ENCODE data around the gene NACC2. TPM values are rescaled to one million over a fixed set of nuclear protein-coding genes. Genes with fewer than 3 reads are reported as not detected.
A peak's percentile ranks its signal among the peaks of the same experiment; 100 is the strongest.
"Not testable (repeated sequence)": the region's sequence is repeated elsewhere in the genome, so short reads cannot be mapped to it uniquely, and the experiment has no call there.

The NACC2 gene
- total and polyA plus RNA-seq, 8 donors: 4.1 to 69.2 (median 10.0) TPM

DNA sequence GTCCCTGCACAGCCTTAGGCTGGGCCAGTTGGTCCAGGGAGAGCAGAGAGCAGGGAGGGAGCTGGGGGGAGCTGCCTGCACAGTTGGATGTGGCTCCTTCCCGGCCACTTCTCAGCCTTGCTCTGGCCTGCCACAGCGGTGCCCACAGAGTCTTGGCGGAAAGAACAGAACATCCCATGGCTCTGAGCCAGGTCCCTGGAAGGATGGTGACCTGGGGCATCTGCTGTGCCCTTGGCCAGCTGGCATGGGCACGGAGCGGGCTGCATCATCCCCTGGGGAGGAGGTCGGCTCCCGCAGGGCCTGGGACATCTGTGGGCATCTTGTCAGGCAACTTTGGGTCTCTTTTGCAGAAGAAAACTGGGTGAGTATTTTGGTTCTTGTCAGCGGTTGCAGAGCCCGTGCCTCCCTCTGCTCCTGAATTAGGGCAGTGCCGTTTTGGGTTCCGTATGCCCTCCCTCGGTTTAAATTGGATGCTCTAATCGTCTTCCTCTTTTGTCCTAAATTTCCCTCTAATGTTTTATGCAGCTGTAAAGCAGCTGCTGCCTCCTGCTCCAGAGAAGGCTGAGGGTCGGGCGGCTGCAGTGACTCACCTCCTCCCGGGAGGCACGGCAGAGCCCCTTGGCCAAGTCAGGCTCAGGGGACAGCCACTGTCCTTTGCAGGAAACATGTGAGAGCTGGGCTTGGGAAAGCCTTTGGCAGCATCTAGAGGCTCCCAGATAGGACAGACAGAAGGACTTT is 10.5 kb upstream of the NACC2 start:
- intact Hi-C loops (cut with DNase I; ENCODE audit: low total_unique reads): no loop called here
- Histone ChIP-seq H3K9me3 (no peaks in the 10 kb centered on the region), H3K27me3 (peaks cover 0 to 17% (median 0%) of the 10 kb centered on the region in 3 donors), H3K4me3 (no peak overlapping the region), H3K27ac (peak overlapping the region in 4 of 5 donors; percentile 47 to 89 (median 74)), H3K4me1 (peaks cover 52 to 76% (median 72%) of the 10 kb centered on the region in 4 donors), H3K36me3 (no peaks in the 10 kb centered on the region)
- peak in 1 of 2 donors; percentile 67 for DNase-seq
- 55 to 70% (median 65%) methylated on average over 11 to 17 of the region's 17 CpGs for WGBS, 5 donors
- TF ChIP-seq POLR2AphosphoS5 (IDR thresholded peaks at IDR 0.05): peak in 1 of 3 donors; percentile 32
- TF ChIP-seq EP300 (IDR thresholded peaks at IDR 0.05): no peak

DNA sequence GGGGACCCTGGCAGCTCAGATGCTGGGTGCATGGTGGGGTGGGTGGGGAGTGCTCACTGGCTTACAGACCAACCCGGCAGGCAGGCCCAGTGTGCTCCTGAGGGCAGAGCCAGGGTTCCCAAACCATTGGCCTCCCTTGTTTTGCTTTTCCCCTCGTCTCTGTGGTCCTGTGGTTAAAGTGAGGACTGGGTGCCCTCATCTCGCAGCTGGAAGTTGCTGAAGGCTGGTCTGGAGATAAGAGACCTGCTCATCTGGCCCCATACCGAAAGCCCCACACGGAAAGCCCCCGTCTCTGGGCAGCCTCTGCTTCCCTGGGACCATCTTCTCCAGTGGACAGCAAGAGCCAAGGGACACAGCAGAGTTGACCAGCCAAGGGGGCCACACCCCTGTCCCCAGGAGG is 9.8 kb upstream of the NACC2 start:
- intact Hi-C loops (cut with DNase I; ENCODE audit: low total_unique reads): no loop called here
- 54 to 88% (median 76%) methylated on average over 2 to 6 of the region's 6 CpGs for WGBS, 5 donors
- DNase-seq: no peak
- Histone ChIP-seq H3K4me1 (peaks cover 46 to 72% (median 65%) of the 10 kb centered on the region in 4 donors), H3K4me3 (no peak overlapping the region), H3K9me3 (no peaks in the 10 kb centered on the region), H3K36me3 (no peaks in the 10 kb centered on the region), H3K27ac (peak overlapping the region in 1 of 5 donors; percentile 83), H3K27me3 (peaks cover 0 to 23% (median 0%) of the 10 kb centered on the region in 3 donors)
- no peak for TF ChIP-seq POLR2AphosphoS5 (IDR thresholded peaks at IDR 0.05)
- TF ChIP-seq EP300 (IDR thresholded peaks at IDR 0.05): no peak

DNA sequence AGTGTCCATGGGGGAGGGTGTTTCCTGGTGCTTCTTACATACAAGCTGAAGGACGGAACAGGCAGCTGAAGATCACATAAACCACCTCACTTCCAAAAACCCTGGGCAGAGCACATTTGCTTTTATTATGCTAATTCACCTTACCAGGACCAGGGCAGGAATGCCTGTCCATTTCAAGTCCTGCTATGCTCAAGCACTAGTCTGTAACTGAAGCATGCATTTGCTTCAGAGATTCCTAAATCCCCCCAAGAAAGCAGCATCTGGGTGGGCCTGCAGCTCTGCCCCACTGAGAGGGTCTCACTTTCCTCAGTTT is 9.4 kb upstream of the NACC2 start:
- Histone ChIP-seq H3K4me1 (peaks cover 42 to 68% (median 61%) of the 10 kb centered on the region in 4 donors), H3K27ac (no peak overlapping the region), H3K27me3 (peaks cover 0 to 26% (median 0%) of the 10 kb centered on the region in 3 donors), H3K4me3 (no peak overlapping the region), H3K36me3 (no peaks in the 10 kb centered on the region), H3K9me3 (no peaks in the 10 kb centered on the region)
- no peak for TF ChIP-seq EP300 (IDR thresholded peaks at IDR 0.05)
- TF ChIP-seq, protein P1, sequence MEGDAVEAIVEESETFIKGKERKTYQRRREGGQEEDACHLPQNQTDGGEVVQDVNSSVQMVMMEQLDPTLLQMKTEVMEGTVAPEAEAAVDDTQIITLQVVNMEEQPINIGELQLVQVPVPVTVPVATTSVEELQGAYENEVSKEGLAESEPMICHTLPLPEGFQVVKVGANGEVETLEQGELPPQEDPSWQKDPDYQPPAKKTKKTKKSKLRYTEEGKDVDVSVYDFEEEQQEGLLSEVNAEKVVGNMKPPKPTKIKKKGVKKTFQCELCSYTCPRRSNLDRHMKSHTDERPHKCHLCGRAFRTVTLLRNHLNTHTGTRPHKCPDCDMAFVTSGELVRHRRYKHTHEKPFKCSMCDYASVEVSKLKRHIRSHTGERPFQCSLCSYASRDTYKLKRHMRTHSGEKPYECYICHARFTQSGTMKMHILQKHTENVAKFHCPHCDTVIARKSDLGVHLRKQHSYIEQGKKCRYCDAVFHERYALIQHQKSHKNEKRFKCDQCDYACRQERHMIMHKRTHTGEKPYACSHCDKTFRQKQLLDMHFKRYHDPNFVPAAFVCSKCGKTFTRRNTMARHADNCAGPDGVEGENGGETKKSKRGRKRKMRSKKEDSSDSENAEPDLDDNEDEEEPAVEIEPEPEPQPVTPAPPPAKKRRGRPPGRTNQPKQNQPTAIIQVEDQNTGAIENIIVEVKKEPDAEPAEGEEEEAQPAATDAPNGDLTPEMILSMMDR (IDR thresholded peaks at IDR 0.05): no peak
- no peak for TF ChIP-seq POLR2AphosphoS5 (IDR thresholded peaks at IDR 0.05)
- TF ChIP-seq POLR2A (IDR thresholded peaks at IDR 0.05): no peak
- intact Hi-C loops (cut with DNase I; ENCODE audit: low total_unique reads): no loop called here
- no peak for DNase-seq
- WGBS, 5 donors: 34 to 50% (median 50%) methylated on average over 1 of the region's 1 CpG

DNA sequence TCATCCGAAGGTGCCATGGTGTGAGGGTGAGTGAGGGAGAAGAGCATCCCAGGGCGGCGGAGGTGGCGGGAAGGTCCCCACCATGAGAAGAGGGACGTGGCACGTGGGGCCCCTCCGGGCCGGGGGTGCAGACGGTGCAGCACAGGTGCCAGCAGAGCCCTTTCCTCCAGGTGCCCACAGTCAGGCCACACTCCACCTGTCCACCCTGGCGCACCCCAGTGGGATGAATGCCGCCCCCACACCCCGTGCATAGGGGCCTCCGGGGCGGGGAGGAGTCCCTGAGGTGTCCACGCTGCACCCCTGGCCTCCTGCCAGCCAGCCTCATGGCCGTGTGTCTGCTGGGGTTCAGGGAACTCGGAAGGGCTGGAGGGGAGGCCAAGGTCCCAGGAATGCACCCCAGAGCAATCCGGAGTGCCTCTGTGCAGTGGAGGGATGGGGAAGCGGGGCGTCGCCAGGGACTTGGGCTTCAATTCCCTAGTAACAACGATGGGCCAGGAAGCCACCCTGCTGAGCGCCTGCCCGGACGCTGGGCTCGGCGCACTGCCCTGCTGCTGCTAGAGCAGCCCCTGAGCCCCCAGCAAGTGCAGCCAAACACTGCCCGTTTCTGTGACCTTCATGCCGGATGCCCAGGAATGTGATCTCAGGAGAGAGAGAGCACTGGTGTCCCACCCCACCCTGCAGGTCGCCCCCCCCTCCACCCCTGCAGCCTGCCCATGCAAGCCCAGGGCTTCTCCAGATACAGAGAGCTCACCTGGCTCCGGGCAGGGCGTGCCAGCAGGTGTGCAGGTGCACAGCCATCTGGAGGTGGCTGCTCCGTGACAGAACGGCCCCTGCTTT is 8.8 kb upstream of the NACC2 start:
- H3K36me3 ChIP-seq: no peaks in the 10 kb centered on the region

DNA sequence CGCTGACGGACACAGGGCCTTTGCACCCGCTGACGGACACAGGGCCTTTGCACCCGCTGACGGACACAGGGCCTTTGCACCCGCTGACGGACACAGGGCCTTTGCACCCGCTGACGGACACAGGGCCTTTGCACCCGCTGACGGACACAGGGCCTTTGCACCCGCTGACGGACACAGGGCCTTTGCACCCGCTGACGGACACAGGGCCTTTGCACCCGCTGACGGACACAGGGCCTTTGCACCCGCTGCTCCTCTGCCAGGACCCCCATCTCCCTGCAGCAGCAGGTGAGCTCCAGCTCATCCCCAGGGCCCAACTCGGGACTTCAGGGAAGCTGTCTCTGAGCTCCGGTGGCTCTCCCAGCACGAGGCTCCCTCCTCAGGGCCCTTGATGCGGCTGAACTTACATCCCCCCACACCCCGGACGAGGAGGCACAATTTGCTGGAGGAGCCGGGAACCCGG is 6.6 kb upstream of the NACC2 start:
- H3K27ac ChIP-seq; intact Hi-C loops (cut with DNase I; ENCODE audit: low total_unique reads); H3K9me3 ChIP-seq; H3K36me3 ChIP-seq; H3K4me3 ChIP-seq; DNase-seq: not testable (repeated sequence)
- peaks cover 0 to 39% (median 0%) of the 10 kb centered on the region in 3 donors for H3K27me3 ChIP-seq
- peaks cover 15 to 49% (median 35%) of the 10 kb centered on the region in 4 donors for H3K4me1 ChIP-seq
- WGBS, 5 donors: 73 to 94% (median 92%) methylated on average over 3 to 13 of the region's 27 CpGs

More for the DNA sequence above, 8.8 kb upstream of the NACC2 start:
- H3K4me1 ChIP-seq: peaks cover 37 to 67% (median 55%) of the 10 kb centered on the region in 4 donors
- intact Hi-C loops (cut with DNase I; ENCODE audit: low total_unique reads): no loop called here
- H3K27me3 ChIP-seq: peaks cover 0 to 32% (median 0%) of the 10 kb centered on the region in 3 donors
- H3K27ac ChIP-seq: no peak overlapping the region
- no peaks in the 10 kb centered on the region for H3K9me3 ChIP-seq
- peak in 1 of 2 donors; percentile 37 for DNase-seq
- TF ChIP-seq, protein P1 (IDR thresholded peaks at IDR 0.05): no peak
- TF ChIP-seq EP300 (IDR thresholded peaks at IDR 0.05): no peak
- TF ChIP-seq POLR2AphosphoS5 (IDR thresholded peaks at IDR 0.05): no peak
- TF ChIP-seq POLR2A (IDR thresholded peaks at IDR 0.05): no peak
- 45 to 61% (median 50%) methylated on average over 24 to 34 of the region's 34 CpGs for WGBS, 5 donors
- no peak overlapping the region for H3K4me3 ChIP-seq
